H1 (cell line): Measurements from ENCODE around the gene B3GAT1. TPM values are rescaled to one million over a fixed set of nuclear protein-coding genes. Genes with fewer than 3 reads are reported as not detected.

Experiments used
- SRF ChIP-seq: IDR thresholded peaks from 2 replicates; pipeline ENCODE4 v1.6.1; 2011; ENCODE audit warnings: mild to moderate bottlenecking, low read depth, low read length, moderate library complexity
- TAF1 ChIP-seq: IDR thresholded peaks from 2 replicates; pipeline ENCODE4 v1.6.1; 2011; ENCODE audit warnings: mild to moderate bottlenecking, low read depth, low read length
- TEAD4 ChIP-seq: IDR thresholded peaks from 2 replicates; pipeline ENCODE4 v1.6.1; 2012; ENCODE audit warnings: low read depth, low read length, inconsistent platforms, mixed read lengths
- polyA plus RNA-seq, 7 experiments: library from polyadenylated mRNA; depleted of rRNA in 3 of 7; stranded (reverse) in 5 of 7; unstranded in 2 of 7; fragments of >200 nt in 5 of 7; fragments of 200-250 nt in 2 of 7; gene quantifications; 1 replicate in 5 of 7; 2 replicates in 1 of 7; 4 replicates in 1 of 7; pipeline versions ENCODE4 v1.2.1 to v1.2.3, GENCODE V29; 2011 to 2013; ENCODE audit warnings: missing spikeins in 2 of 7, mixed read lengths in 2 of 7
- total RNA-seq: library from RNA; stranded (reverse); fragmentation: NEBNext Ultra II Directional; extraction: Animal tissue kit (Norgen Biotek cat#: 25700); gene quantifications from 2 replicates; pipeline ENCODE4 v1.2.1, GENCODE V29; 2021

The B3GAT1 gene
- total and polyA plus RNA-seq, 2 of the 8 experiments (the other 6 are each of a cell fraction or from before 2014, with no cell fraction given), result 19.7 to 32.4 TPM

- TF ChIP-seq SRF (no peak), TAF1 (no peak), TEAD4 (no peak)
Observed at GRCh38 chr11:134405841-134406240, 6.2 kb downstream of the B3GAT1 start (continued).
